Mucosa of stomach (tissue), 1 donor: Measurements from ENCODE around the gene SLC35B4.

ENCODE experiments used
- H3K27me3 ChIP-seq: one replicate; pipeline ENCODE4 v1.7.0; 2013; ENCODE audit warnings: mild to moderate bottlenecking, low read length; ENCODE audit not compliant: control insufficient read depth, insufficient read depth
- H3K36me3 ChIP-seq: one replicate; pipeline ENCODE4 v1.7.0; 2013; ENCODE audit warnings: low read length; ENCODE audit not compliant: control insufficient read depth, insufficient read depth
- H3K4me1 ChIP-seq: one replicate; pipeline ENCODE4 v1.7.0; 2013; ENCODE audit warnings: mild to moderate bottlenecking, low read length; ENCODE audit not compliant: control insufficient read depth, insufficient read depth
- H3K4me3 ChIP-seq: one replicate; pipeline ENCODE4 v1.7.0; 2013; ENCODE audit warnings: low read length
- H3K9ac ChIP-seq: one replicate; pipeline ENCODE4 v1.7.0; 2013; ENCODE audit warnings: mild to moderate bottlenecking, low read length, moderate library complexity
- H3K9me3 ChIP-seq: one replicate; pipeline ENCODE4 v1.7.0; 2013; ENCODE audit warnings: mild to moderate bottlenecking, low read length, moderate library complexity; ENCODE audit not compliant: control insufficient read depth
- donor health status: Pancreatic carcinoma.

Gene SLC35B4

GRCh38 chr7:134351424-134351823, 34.7 kb upstream of the SLC35B4 start:
- H3K36me3 ChIP-seq = no peaks in the 10 kb centered on the region
- H3K9ac ChIP-seq = no peak overlapping the region
- H3K4me3 ChIP-seq = no peak overlapping the region
- H3K4me1 ChIP-seq = peaks cover 7% of the 10 kb centered on the region
- no peaks in the 10 kb centered on the region for H3K27me3 ChIP-seq
- no peaks in the 10 kb centered on the region for H3K9me3 ChIP-seq

- no peak overlapping the region for H3K4me3 ChIP-seq
- H3K4me1 ChIP-seq = peaks cover under 1% of the 10 kb centered on the region
- H3K27me3 ChIP-seq = no peaks in the 10 kb centered on the region
- no peak overlapping the region for H3K9ac ChIP-seq
- H3K9me3 ChIP-seq = no peaks in the 10 kb centered on the region
- no peaks in the 10 kb centered on the region for H3K36me3 ChIP-seq
These were observed 34.0 kb upstream of the SLC35B4 start for GRCh38 chr7:134350709-134351108.

GRCh38 chr7:134347567-134347966, 30.8 kb upstream of the SLC35B4 start:
- Histone ChIP-seq H3K36me3 (no peaks in the 10 kb centered on the region), H3K27me3 (peaks cover 2% of the 10 kb centered on the region), H3K9me3 (no peaks in the 10 kb centered on the region), H3K4me3 (no peak overlapping the region), H3K4me1 (no peaks in the 10 kb centered on the region), H3K9ac (no peak overlapping the region)

- Histone ChIP-seq H3K4me1 (no peaks in the 10 kb centered on the region), H3K4me3 (no peak overlapping the region), H3K27me3 (peaks cover 2% of the 10 kb centered on the region), H3K9ac (no peak overlapping the region), H3K9me3 (no peaks in the 10 kb centered on the region), H3K36me3 (no peaks in the 10 kb centered on the region)
These were observed 27.1 kb upstream of the SLC35B4 start for GRCh38 chr7:134343796-134344195.

- Histone ChIP-seq H3K27me3 (peaks cover 2% of the 10 kb centered on the region), H3K9ac (no peak overlapping the region), H3K4me1 (no peaks in the 10 kb centered on the region)
These were observed 26.4 kb upstream of the SLC35B4 start for GRCh38 chr7:134343136-134343535.

GRCh38 chr7:134339475-134339874, 22.7 kb upstream of the SLC35B4 start:
- Histone ChIP-seq H3K9ac (no peak overlapping the region), H3K9me3 (no peaks in the 10 kb centered on the region), H3K4me3 (no peak overlapping the region), H3K36me3 (no peaks in the 10 kb centered on the region), H3K27me3 (peaks cover under 1% of the 10 kb centered on the region), H3K4me1 (no peaks in the 10 kb centered on the region)

More at GRCh38 chr7:134343136-134343535, 26.4 kb upstream of the SLC35B4 start:
- Histone ChIP-seq H3K36me3 (no peaks in the 10 kb centered on the region), H3K4me3 (no peak overlapping the region), H3K9me3 (no peaks in the 10 kb centered on the region)

GRCh38 chr7:134337980-134338379, 21.2 kb upstream of the SLC35B4 start:
- Histone ChIP-seq H3K4me3 (no peak overlapping the region), H3K36me3 (no peaks in the 10 kb centered on the region), H3K9ac (no peak overlapping the region), H3K9me3 (no peaks in the 10 kb centered on the region), H3K27me3 (no peaks in the 10 kb centered on the region), H3K4me1 (no peaks in the 10 kb centered on the region)

- Histone ChIP-seq H3K9me3 (no peaks in the 10 kb centered on the region), H3K4me3 (no peak overlapping the region), H3K4me1 (peaks cover 7% of the 10 kb centered on the region), H3K36me3 (no peaks in the 10 kb centered on the region), H3K9ac (no peak overlapping the region), H3K27me3 (no peaks in the 10 kb centered on the region)
These were observed 17.7 kb upstream of the SLC35B4 start for GRCh38 chr7:134334408-134334807.

- no peak overlapping the region for H3K9ac ChIP-seq
- H3K9me3 ChIP-seq = no peaks in the 10 kb centered on the region
- H3K36me3 ChIP-seq = no peaks in the 10 kb centered on the region
- no peak overlapping the region for H3K4me3 ChIP-seq
- peaks cover 8% of the 10 kb centered on the region for H3K4me1 ChIP-seq
- H3K27me3 ChIP-seq = no peaks in the 10 kb centered on the region
These were observed 17.2 kb upstream of the SLC35B4 start for GRCh38 chr7:134333943-134334342.

- Histone ChIP-seq H3K4me1 (peaks cover 8% of the 10 kb centered on the region), H3K9me3 (no peaks in the 10 kb centered on the region), H3K27me3 (no peaks in the 10 kb centered on the region), H3K9ac (no peak overlapping the region), H3K4me3 (no peak overlapping the region), H3K36me3 (no peaks in the 10 kb centered on the region)
These were observed 16.2 kb upstream of the SLC35B4 start for GRCh38 chr7:134332892-134333291.

- H3K9me3 ChIP-seq = no peaks in the 10 kb centered on the region
- no peak overlapping the region for H3K4me3 ChIP-seq
- H3K9ac ChIP-seq = no peak overlapping the region
- peaks cover 8% of the 10 kb centered on the region for H3K4me1 ChIP-seq
- no peaks in the 10 kb centered on the region for H3K36me3 ChIP-seq
- H3K27me3 ChIP-seq = no peaks in the 10 kb centered on the region
These were observed 14.7 kb upstream of the SLC35B4 start for GRCh38 chr7:134331393-134331792.

GRCh38 chr7:134330974-134331373, 14.2 kb upstream of the SLC35B4 start:
- no peaks in the 10 kb centered on the region for H3K9me3 ChIP-seq
- no peaks in the 10 kb centered on the region for H3K36me3 ChIP-seq
- H3K27me3 ChIP-seq = no peaks in the 10 kb centered on the region
- H3K9ac ChIP-seq = no peak overlapping the region
- H3K4me1 ChIP-seq = peaks cover 8% of the 10 kb centered on the region
- no peak overlapping the region for H3K4me3 ChIP-seq

- no peak overlapping the region for H3K9ac ChIP-seq
- H3K27me3 ChIP-seq = no peaks in the 10 kb centered on the region
- peaks cover 8% of the 10 kb centered on the region for H3K4me1 ChIP-seq
- no peak overlapping the region for H3K4me3 ChIP-seq
- no peaks in the 10 kb centered on the region for H3K9me3 ChIP-seq
- no peaks in the 10 kb centered on the region for H3K36me3 ChIP-seq
These were observed 13.1 kb upstream of the SLC35B4 start for GRCh38 chr7:134329614-134330346.
